H1 (cell line): Measurements from ENCODE around the gene CHMP1B. TPM values are rescaled to one million over a fixed set of nuclear protein-coding genes. Genes with fewer than 3 reads are reported as not detected.
"Not testable (repeated sequence)": the region's sequence is repeated elsewhere in the genome, so short reads cannot be mapped to it uniquely, and the experiment has no call there.

Experiments
- CTCF ChIA-PET: fragments of 300-600 bp; sonication (Branson Sonifier 250); formaldehyde crosslinking; loops from one replicate; lab custom pipeline; 2021; ENCODE audit not compliant: partially characterized antibody; lab: Charles Lee
- POLR2A ChIA-PET: fragments of 300-600 bp; sonication (Branson Sonifier 250); formaldehyde crosslinking; loops from one replicate; lab custom pipeline; 2021; ENCODE audit warnings: inconsistent platforms; ENCODE audit not compliant: partially characterized antibody; lab: Charles Lee
- DNase-seq, 2 experiments: peaks; one replicate each; pipeline versions ENCODE4 v3.0.0 to v3.0.0-alpha.2; 2010 to 2022; ENCODE audit warnings: low spot score in 2 of 2, low read depth in 1 of 2, mixed read lengths in 1 of 2
- FAIRE-seq: peaks from 2 replicates; lab custom pipeline; 2011; peaks lifted over from hg19 to GRCh38; lab: Jason Lieb, UNC
- H2AFZ ChIP-seq: 2 replicates; pipeline ENCODE4 v1.8.1; 2012; ENCODE audit warnings: low read length, inconsistent platforms
- H2AK5ac ChIP-seq: 2 replicates; pipeline ENCODE4 v1.6.1; 2013; ENCODE audit warnings: low read depth, low read length
- H2BK120ac ChIP-seq: replicated peaks from 2 replicates; pipeline ENCODE3; 2013; ENCODE audit warnings: low read depth, low read length, inconsistent platforms
- H2BK12ac ChIP-seq: 2 replicates; pipeline ENCODE4 v1.6.1; 2013; ENCODE audit warnings: low read depth, low read length
- H2BK15ac ChIP-seq: 2 replicates; pipeline ENCODE4 v1.6.1; 2013; ENCODE audit warnings: low read length
- H2BK20ac ChIP-seq: 2 replicates; pipeline ENCODE4 v1.6.1; 2013; ENCODE audit warnings: low read length
- H2BK5ac ChIP-seq: 2 replicates; pipeline ENCODE4 v1.6.1; 2013; ENCODE audit warnings: low read depth, low read length
- H3K14ac ChIP-seq: 2 replicates; pipeline ENCODE4 v1.6.1; 2013; ENCODE audit warnings: inconsistent platforms; ENCODE audit not compliant: insufficient read length
- H3K18ac ChIP-seq: 2 replicates; pipeline ENCODE4 v1.6.1; 2013; ENCODE audit warnings: low read length; ENCODE audit errors: extremely low read depth
- H3K23ac ChIP-seq: 2 replicates; pipeline ENCODE4 v1.6.1; 2013; ENCODE audit warnings: inconsistent platforms; ENCODE audit not compliant: insufficient read length
- H3K23me2 ChIP-seq: 2 replicates; pipeline ENCODE4 v1.6.1; 2013; ENCODE audit warnings: low read depth, low read length
- H3K27ac ChIP-seq: 2 replicates; pipeline ENCODE4 v1.6.1; 2011; ENCODE audit warnings: low read depth, low read length, inconsistent platforms
- H3K27me3 ChIP-seq, 4 experiments: replicated peaks in 1 of 4; 1 replicate in 1 of 4; 2 replicates in 3 of 4; pipeline versions ENCODE4 v1.6.1 to v1.8.1; 2011 to 2013; ENCODE audit warnings: low read length in 3 of 4, mild to moderate bottlenecking in 3 of 4, inconsistent platforms in 2 of 4, mixed read lengths in 2 of 4, moderate library complexity in 1 of 4; ENCODE audit not compliant: control insufficient read depth in 3 of 4, insufficient read depth in 3 of 4; ENCODE audit errors: extremely low read depth in 1 of 4
- H3K36me3 ChIP-seq, 4 experiments: 2 replicates each; pipeline versions ENCODE4 v1.6.1 to v1.8.1; 2011 to 2013; ENCODE audit warnings: mild to moderate bottlenecking in 4 of 4, low read length in 3 of 4, moderate library complexity in 2 of 4, control low read depth in 1 of 4, inconsistent platforms in 1 of 4; ENCODE audit not compliant: insufficient read depth in 4 of 4, control insufficient read depth in 2 of 4
- H3K4ac ChIP-seq: replicated peaks from 2 replicates; pipeline ENCODE3; 2013; ENCODE audit warnings: low read length, low read depth, mixed read lengths, inconsistent platforms; ENCODE audit not compliant: insufficient read length
- H3K4me1 ChIP-seq, 4 experiments: replicated peaks in 1 of 4; 1 replicate in 1 of 4; 2 replicates in 3 of 4; pipeline versions ENCODE4 v1.6.1 to v1.8.1; 2011 to 2013; ENCODE audit warnings: low read length in 3 of 4, inconsistent platforms in 2 of 4, mixed read lengths in 1 of 4; ENCODE audit not compliant: insufficient read depth in 4 of 4, control insufficient read depth in 3 of 4
- H3K4me2 ChIP-seq, 2 experiments: 2 replicates each; pipeline versions ENCODE4 v1.6.1 to v1.8.1; 2011 to 2013; ENCODE audit warnings: low read depth in 2 of 2, low read length in 2 of 2, control low read depth in 1 of 2, inconsistent platforms in 1 of 2, mild to moderate bottlenecking in 1 of 2; ENCODE audit not compliant: insufficient read depth in 1 of 2
- H3K4me3 ChIP-seq, 4 experiments: fragments of 200-600, 300-600 bp in 1 of 4; sonication (generic), shearing (Covaris generic), sonication (Bioruptor Twin) in 1 of 4; 2 replicates each; pipeline versions ENCODE4 v1.5.1 to v1.8.1; 2011 to 2016; ENCODE audit warnings: low read length in 4 of 4, low read depth in 3 of 4, control low read depth in 2 of 4, inconsistent platforms in 2 of 4, mild to moderate bottlenecking in 2 of 4, mixed read lengths in 1 of 4, moderate library complexity in 1 of 4; ENCODE audit not compliant: insufficient read depth in 2 of 4; ENCODE audit errors: extremely low read depth in 1 of 4
- H3K56ac ChIP-seq: replicated peaks from 2 replicates; pipeline ENCODE3; 2013; ENCODE audit warnings: low read depth, mild to moderate bottlenecking, mixed read lengths, low read length, inconsistent platforms; ENCODE audit not compliant: insufficient read length
- H3K79me1 ChIP-seq: 2 replicates; pipeline ENCODE4 v1.6.1; 2013; ENCODE audit warnings: low read depth, low read length, control low read depth
- H3K79me2 ChIP-seq, 2 experiments: 2 replicates each; pipeline versions ENCODE4 v1.6.1 to v1.8.1; 2012 to 2013; ENCODE audit warnings: low read length in 2 of 2, mild to moderate bottlenecking in 2 of 2, inconsistent platforms in 1 of 2; ENCODE audit not compliant: insufficient read depth in 2 of 2, control insufficient read depth in 1 of 2
- H3K9ac ChIP-seq, 4 experiments: replicated peaks in 1 of 4; 1 replicate in 1 of 4; 2 replicates in 3 of 4; pipeline versions ENCODE4 v1.6.1 to v1.8.1; 2011 to 2013; ENCODE audit warnings: low read depth in 3 of 4, low read length in 3 of 4, control low read depth in 2 of 4, mild to moderate bottlenecking in 2 of 4, moderate library complexity in 2 of 4, inconsistent platforms in 1 of 4; ENCODE audit errors: extremely low read depth in 1 of 4
- H3K9me3 ChIP-seq, 2 experiments: 2 replicates each; pipeline versions ENCODE4 v1.6.1 to v1.8.1; 2012 to 2013; ENCODE audit warnings: mild to moderate bottlenecking in 2 of 2, moderate library complexity in 2 of 2, control low read depth in 1 of 2, inconsistent platforms in 1 of 2, low read depth in 1 of 2, low read length in 1 of 2, mixed read lengths in 1 of 2; ENCODE audit not compliant: insufficient read depth in 2 of 2
- H4K20me1 ChIP-seq, 2 experiments: replicated peaks in 1 of 2; 2 replicates each; pipeline versions ENCODE3 to v1.8.1; 2011 to 2013; ENCODE audit warnings: inconsistent platforms in 2 of 2, low read length in 2 of 2, mild to moderate bottlenecking in 1 of 2; ENCODE audit not compliant: insufficient read depth in 2 of 2, control insufficient read depth in 1 of 2
- H4K5ac ChIP-seq: 2 replicates; pipeline ENCODE4 v1.6.1; 2013; ENCODE audit warnings: low read length, low read depth, mixed read lengths, inconsistent platforms; ENCODE audit not compliant: insufficient read length
- H4K8ac ChIP-seq: 2 replicates; pipeline ENCODE4 v1.8.0; 2013; ENCODE audit warnings: mild to moderate bottlenecking, moderate library complexity, low read length, inconsistent platforms; ENCODE audit not compliant: insufficient read depth; ENCODE audit errors: extremely low read depth
- H4K91ac ChIP-seq: replicated peaks from 2 replicates; pipeline ENCODE3; 2013; ENCODE audit warnings: low read length, mixed read lengths, inconsistent platforms; ENCODE audit not compliant: insufficient read length
- WGBS, 2 experiments: shearing (Covaris generic) in 1 of 2; methylation state at CpG; one replicate each; pipeline versions ENCODE4 v1.1.6 to v1.1.7; 2013 to 2015; ENCODE audit warnings: low lambda C conversion rate in 2 of 2, mixed read lengths in 2 of 2, inconsistent platforms in 1 of 2, low coverage in 1 of 2, missing lambda C conversion rate in 1 of 2; ENCODE audit not compliant: insufficient replicate concordance in 2 of 2, insufficient coverage in 1 of 2, insufficient read length in 1 of 2; ENCODE audit errors: extremely low coverage in 1 of 2, missing lambda C conversion rate in 1 of 2; 5-methylcytosine and 5-hydroxymethylcytosine counted together
- polyA plus RNA-seq, 7 experiments: library from polyadenylated mRNA; depleted of rRNA in 3 of 7; stranded (reverse) in 5 of 7; unstranded in 2 of 7; fragments of >200 nt in 5 of 7; fragments of 200-250 nt in 2 of 7; gene quantifications; 1 replicate in 5 of 7; 2 replicates in 1 of 7; 4 replicates in 1 of 7; pipeline versions ENCODE4 v1.2.1 to v1.2.3, GENCODE V29; 2011 to 2013; ENCODE audit warnings: missing spikeins in 2 of 7, mixed read lengths in 2 of 7
- total RNA-seq: library from RNA; stranded (reverse); fragmentation: NEBNext Ultra II Directional; extraction: Animal tissue kit (Norgen Biotek cat#: 25700); gene quantifications from 2 replicates; pipeline ENCODE4 v1.2.1, GENCODE V29; 2021

The CHMP1B gene
- total and polyA plus RNA-seq, 2 of the 8 experiments (the other 6 are each of a cell fraction or from before 2014, with no cell fraction given) = 30.5 to 43.2 TPM

DNA sequence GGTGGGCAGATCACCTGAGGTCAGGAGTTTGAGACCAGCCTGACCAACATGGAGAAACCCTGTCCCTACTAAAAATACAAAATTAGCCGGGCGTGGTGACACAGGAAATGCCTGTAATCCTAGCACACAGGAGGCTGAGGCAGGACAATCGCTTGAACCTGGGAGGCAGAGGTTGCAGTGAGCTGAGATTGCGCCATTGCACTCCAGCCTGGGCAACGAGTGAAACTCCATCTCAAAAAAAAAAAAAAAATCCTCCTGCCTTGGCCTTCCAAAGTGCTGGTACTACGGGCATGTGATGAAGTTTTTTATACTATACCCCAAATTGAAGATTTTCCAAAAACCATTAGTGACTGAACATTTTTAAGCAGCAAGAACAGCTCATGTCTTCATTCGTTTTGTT is 41.2 kb downstream of the CHMP1B start:
- H3K27me3 ChIP-seq, POLR2A ChIA-PET, DNase-seq: not testable (repeated sequence)

More for the DNA sequence above, 41.2 kb downstream of the CHMP1B start:
- H3K9ac ChIP-seq, H3K56ac ChIP-seq, H4K5ac ChIP-seq, H4K20me1 ChIP-seq, H2AFZ ChIP-seq, H2BK120ac ChIP-seq, H2BK12ac ChIP-seq, H3K18ac ChIP-seq, H2BK5ac ChIP-seq, H3K4me1 ChIP-seq, H2BK15ac ChIP-seq, H3K23ac ChIP-seq, H3K36me3 ChIP-seq, H4K91ac ChIP-seq, H3K79me1 ChIP-seq, H3K27ac ChIP-seq, H3K4ac ChIP-seq, H3K9me3 ChIP-seq, H3K4me3 ChIP-seq, H3K79me2 ChIP-seq, H3K14ac ChIP-seq, H4K8ac ChIP-seq, FAIRE-seq, H2AK5ac ChIP-seq, H3K23me2 ChIP-seq, H2BK20ac ChIP-seq, H3K4me2 ChIP-seq: not testable (repeated sequence)
- 94% methylated on average over 7 of the region's 7 CpGs; no CpG with 5 or more reads in 1 of the 2 experiments for WGBS, 2 experiments
- CTCF ChIA-PET = interaction anchor here (0.6 to 1.4 kb wide), 2 partner anchors 9 to 28 kb away, joined by 3 to 5 read pairs; no protein-coding TSS in a partner anchor
